HAP-1 (cell line): ENCODE results near the gene PLTP.
"Not testable (repeated sequence)": the region's sequence is repeated elsewhere in the genome, so short reads cannot be mapped to it uniquely, and the experiment has no call there.

Experiments used
- DNase-seq, 2 experiments: peaks; one replicate each; pipeline ENCODE4 v3.0.0-alpha.2; 2016 to 2020; ENCODE audit warnings: low spot score in 2 of 2
- H3K27me3 ChIP-seq: fragments of 250-450 bp; sonication (Bioruptor Pico); 2 replicates; pipeline ENCODE4 v1.5.1; 2020; ENCODE audit warnings: low read depth, mild to moderate bottlenecking, moderate library complexity
- H3K36me3 ChIP-seq: fragments of 250-450 bp; sonication (Bioruptor Pico); replicated peaks from 2 replicates; pipeline ENCODE4 v1.5.1; 2020; ENCODE audit warnings: mild to moderate bottlenecking
- H3K4me1 ChIP-seq: fragments of 250-450 bp; sonication (Bioruptor Pico); 2 replicates; pipeline ENCODE4 v1.5.1; 2020; ENCODE audit warnings: mild to moderate bottlenecking
- H3K4me3 ChIP-seq: fragments of 250-450 bp; sonication (Bioruptor Pico); 2 replicates; pipeline ENCODE4 v1.5.1; 2020; ENCODE audit warnings: mild to moderate bottlenecking, moderate library complexity
- H3K9me3 ChIP-seq: fragments of 250-450 bp; sonication (Bioruptor Pico); 2 replicates; pipeline ENCODE4 v1.5.1; 2020; ENCODE audit warnings: mild to moderate bottlenecking, moderate library complexity
- in situ Hi-C: fragments of 300-500 bp; cut with MboI; formaldehyde crosslinking; loops from 3 replicates; pipeline ENCODE4 v1.14.3; 2020; ENCODE audit warnings: low sequenced_read_pairs, inconsistent platforms, mixed read lengths

Gene PLTP

GRCh38 chr20:45890985-45891983 lies 20.7 kb downstream of the PLTP start, which contains the start of the genes CTSA and NEURL2:
Gene CTSA, plus strand, starts transcription at chr20:45891335. Its CDS starts 234 bp downstream, at chr20:45891569.
Gene NEURL2, minus strand, starts transcription at chr20:45891208. Its CDS starts 217 bp downstream, at chr20:45890991.
- 0 out of 2 replicates have a peak, but pooled peaks cover 5% of the 10 kb centered on the region for H3K36me3 ChIP-seq
- peak; percentile 86 to 93 for DNase-seq
- peak within 1 kb of the TSS; percentile 80 for H3K4me3 ChIP-seq
- H3K4me1 ChIP-seq, result peaks cover 15% of the 10 kb centered on the region
- no peaks in the 10 kb centered on the region for H3K27me3 ChIP-seq
- in situ Hi-C loops, result no loop called here
- no peaks in the 10 kb centered on the region for H3K9me3 ChIP-seq

GRCh38 chr20:45890077-45890984 lies 21.6 kb downstream of the PLTP start:
- peak in 1 of 2 experiments; percentile 69 for DNase-seq
- peak overlapping the region; percentile 80 for H3K4me3 ChIP-seq
- in situ Hi-C loops, result no loop called here

GRCh38 chr20:45888681-45889080 lies 23.3 kb downstream of the PLTP start:
- DNase-seq, result no peak
- in situ Hi-C loops, result no loop called here
- no peaks in the 10 kb centered on the region for H3K27me3 ChIP-seq

More at GRCh38 chr20:45890077-45890984, 21.6 kb downstream of the PLTP start:
- Histone ChIP-seq H3K27me3 (no peaks in the 10 kb centered on the region), H3K36me3 (0 out of 2 replicates have a peak, but pooled peaks cover 5% of the 10 kb centered on the region), H3K4me1 (peaks cover 15% of the 10 kb centered on the region), H3K9me3 (no peaks in the 10 kb centered on the region)

GRCh38 chr20:45887346-45887715 lies 24.6 kb downstream of the PLTP start, which contains the start of gene SPATA25:
Gene SPATA25, minus strand, starts transcription at chr20:45887622. Its CDS starts 32 bp downstream, at chr20:45887590.
- Histone ChIP-seq H3K27me3 (no peaks in the 10 kb centered on the region), H3K9me3 (no peaks in the 10 kb centered on the region), H3K4me1 (peaks cover 15% of the 10 kb centered on the region), H3K36me3 (peaks cover 17% of the 10 kb centered on the region), H3K4me3 (no peak within 1 kb of the TSS)
- in situ Hi-C loops, result no loop called here
- no peak for DNase-seq

More at GRCh38 chr20:45888681-45889080, 23.3 kb downstream of the PLTP start:
- H3K9me3 ChIP-seq, result no peaks in the 10 kb centered on the region
- H3K4me1 ChIP-seq, result peaks cover 15% of the 10 kb centered on the region
- H3K36me3 ChIP-seq, result peaks cover 5% of the 10 kb centered on the region
- H3K4me3 ChIP-seq, result no peak overlapping the region

GRCh38 chr20:45886590-45887345 lies 25.2 kb downstream of the PLTP start:
- Histone ChIP-seq H3K27me3 (no peaks in the 10 kb centered on the region), H3K4me1 (peaks cover 12% of the 10 kb centered on the region), H3K9me3 (no peaks in the 10 kb centered on the region), H3K36me3 (peaks cover 20% of the 10 kb centered on the region), H3K4me3 (no peak overlapping the region)
- no peak for DNase-seq
- in situ Hi-C loops, result no loop called here

GRCh38 chr20:45883100-45883469 lies 28.9 kb downstream of the PLTP start:
- Histone ChIP-seq H3K36me3 (peaks cover 20% of the 10 kb centered on the region), H3K4me3 (no peak overlapping the region), H3K27me3 (no peaks in the 10 kb centered on the region), H3K4me1 (no peaks in the 10 kb centered on the region), H3K9me3 (no peaks in the 10 kb centered on the region)
- in situ Hi-C loops, result no loop called here
- DNase-seq, result no peak

- in situ Hi-C loops, result no loop called here
- Histone ChIP-seq H3K27me3 (no peaks in the 10 kb centered on the region), H3K36me3 (peaks cover 20% of the 10 kb centered on the region), H3K4me1 (no peaks in the 10 kb centered on the region), H3K9me3 (no peaks in the 10 kb centered on the region), H3K4me3 (no peak overlapping the region)
- no peak for DNase-seq
Measured at GRCh38 chr20:45882469-45883099, 29.4 kb downstream of the PLTP start.

- H3K36me3 ChIP-seq, result peaks cover 22% of the 10 kb centered on the region
- no peaks in the 10 kb centered on the region for H3K27me3 ChIP-seq
- DNase-seq, result peak; percentile 96 to 99
- peak within 1 kb of the TSS; percentile 51 for H3K4me3 ChIP-seq
- no peaks in the 10 kb centered on the region for H3K4me1 ChIP-seq
- H3K9me3 ChIP-seq, result no peaks in the 10 kb centered on the region
- in situ Hi-C loops, result no loop called here
Measured at GRCh38 chr20:45880988-45881788, 30.8 kb downstream of the PLTP start, which contains the start of gene ZSWIM1. Gene ZSWIM1, plus strand, starts transcription at chr20:45881227. Its CDS starts 1,366 bp downstream, at chr20:45882593.

- no peaks in the 10 kb centered on the region for H3K27me3 ChIP-seq
- H3K36me3 ChIP-seq, result peaks cover 14% of the 10 kb centered on the region
- in situ Hi-C loops, result no loop called here
- no peak for DNase-seq
- H3K9me3 ChIP-seq, result no peaks in the 10 kb centered on the region
- H3K4me3 ChIP-seq, result no peak overlapping the region
- no peaks in the 10 kb centered on the region for H3K4me1 ChIP-seq
Measured at GRCh38 chr20:45878076-45878761, 33.7 kb downstream of the PLTP start.

- Histone ChIP-seq H3K27me3 (no peaks in the 10 kb centered on the region), H3K4me1 (no peaks in the 10 kb centered on the region), H3K9me3 (no peaks in the 10 kb centered on the region), H3K36me3 (peaks cover 2% of the 10 kb centered on the region; the same call in 1 of the 2 replicates), H3K4me3 (no peak overlapping the region)
- in situ Hi-C loops, result no loop called here
- DNase-seq, result no peak
Measured at GRCh38 chr20:45874576-45874975, 37.4 kb downstream of the PLTP start.

- H3K4me1 ChIP-seq, H3K36me3 ChIP-seq, in situ Hi-C loops, DNase-seq, H3K9me3 ChIP-seq, H3K4me3 ChIP-seq, H3K27me3 ChIP-seq: not testable (repeated sequence)
Measured at GRCh38 chr20:45874104-45874481, 37.9 kb downstream of the PLTP start.
